PC-9 (cell line): ENCODE measurements around the gene TNN. TPM values are rescaled to one million over a fixed set of nuclear protein-coding genes. Genes with fewer than 3 reads are reported as not detected.

ENCODE experiments used
- BruUV-seq: library from RNA; stranded (reverse); fragments of 400-500 nt; replicated peaks from 2 replicates; lab custom pipeline; 2021; lab: Mats Ljungman, UMichigan
- CTCF ChIA-PET: fragments of 300-600 bp; sonication (Branson Sonifier 250); formaldehyde crosslinking; loops from one replicate; lab custom pipeline; 2022; ENCODE audit warnings: antibody characterized with exemption; lab: Charles Lee
- POLR2A ChIA-PET: fragments of 300-600 bp; sonication (Branson Sonifier 250); formaldehyde crosslinking; loops from one replicate; lab custom pipeline; 2022; ENCODE audit warnings: antibody characterized with exemption; ENCODE audit not compliant: unreplicated experiment; lab: Charles Lee
- DNase-seq, 2 experiments: peaks; one replicate each; pipeline versions ENCODE4 v3.0.0 to v3.0.0-alpha.2; 2015 to 2022; ENCODE audit warnings: mixed read lengths in 1 of 2
- H2AFZ ChIP-seq: fragments of 200-600 bp; sonication (generic); 2 replicates; pipeline ENCODE4 v1.8.1; 2017; ENCODE audit warnings: antibody characterized with exemption
- H3F3A ChIP-seq: fragments of 200-600 bp; sonication (generic); 2 replicates; pipeline ENCODE4 v1.8.1; 2017; ENCODE audit warnings: antibody characterized with exemption, mild to moderate bottlenecking, low read depth; ENCODE audit not compliant: insufficient read depth
- H3K27ac ChIP-seq: fragments of 200-600 bp; sonication (generic); 2 replicates; pipeline ENCODE4 v1.6.1; 2016; ENCODE audit warnings: mixed run types
- H3K27me3 ChIP-seq: fragments of 200-600 bp; sonication (generic); 2 replicates; pipeline ENCODE4 v1.6.1; 2016; ENCODE audit warnings: low read depth, mixed run types; ENCODE audit not compliant: insufficient read depth
- H3K36me3 ChIP-seq: fragments of 200-600 bp; sonication (generic); 2 replicates; pipeline ENCODE4 v1.6.1; 2016; ENCODE audit warnings: low read depth, mixed run types
- H3K4me1 ChIP-seq: fragments of 200-600 bp; sonication (generic); replicated peaks from 2 replicates; pipeline ENCODE4 v1.6.1; 2016; ENCODE audit warnings: mixed run types; ENCODE audit not compliant: insufficient read depth
- H3K4me2 ChIP-seq: fragments of 200-600 bp; sonication (generic); 2 replicates; pipeline ENCODE4 v1.6.1; 2017; ENCODE audit warnings: mixed run types
- H3K4me3 ChIP-seq: fragments of 200-600 bp; sonication (generic); 2 replicates; pipeline ENCODE4 v1.6.1; 2016; ENCODE audit warnings: mixed run types
- H3K79me2 ChIP-seq: fragments of 200-600 bp; sonication (generic); 2 replicates; pipeline ENCODE4 v1.6.1; 2017; ENCODE audit warnings: low read depth, mixed run types
- H3K9me2 ChIP-seq: fragments of 200-600 bp; sonication (generic); 2 replicates; pipeline ENCODE4 v1.8.1; 2017; ENCODE audit warnings: mild to moderate bottlenecking; ENCODE audit not compliant: insufficient read depth
- H3K9me3 ChIP-seq: fragments of 200-600 bp; sonication (generic); 2 replicates; pipeline ENCODE4 v1.8.1; 2016; ENCODE audit warnings: low read depth; ENCODE audit not compliant: insufficient read depth
- H4K20me1 ChIP-seq: fragments of 200-600 bp; sonication (generic); 2 replicates; pipeline ENCODE4 v1.8.1; 2017; ENCODE audit not compliant: insufficient read depth
- CTCF ChIP-seq: fragments of 200-600 bp; sonication (generic); conservative IDR thresholded peaks from 2 replicates; pipeline ENCODE4 v1.6.1; 2017; ENCODE audit warnings: mixed run types, antibody characterized with exemption, mild to moderate bottlenecking, moderate library complexity
- EZH2 ChIP-seq: fragments of 200-600 bp; sonication (generic); IDR thresholded peaks from 2 replicates; pipeline ENCODE4 v1.8.0; 2017; ENCODE audit warnings: antibody characterized with exemption, low read depth
- intact Hi-C: fragments of 100-400 bp; cut with micrococcal nuclease; formaldehyde crosslinking; loops from one replicate; pipeline ENCODE4 v1.10.0; 2022; ENCODE audit not compliant: unreplicated experiment
- total RNA-seq: library from RNA; stranded (reverse); gene quantifications from 2 replicates; pipeline ENCODE4 v1.2.3, GENCODE V29; 2021

Gene TNN
- total RNA-seq, 1 experiment from 2014 or later: not detected

GRCh38 chr1:175126347-175126746 is 58.7 kb downstream of the TNN start:
- Histone ChIP-seq H3K4me2 (no peak overlapping the region), H3K9me2 (no peaks in the 10 kb centered on the region), H3F3A (no peaks in the 10 kb centered on the region), H3K27me3 (no peaks in the 10 kb centered on the region), H3K4me1 (no peaks in the 10 kb centered on the region), H3K27ac (no peak overlapping the region), H3K4me3 (no peak overlapping the region), H2AFZ (no peak overlapping the region), H4K20me1 (no peaks in the 10 kb centered on the region), H3K79me2 (no peaks in the 10 kb centered on the region), H3K36me3 (no peaks in the 10 kb centered on the region), H3K9me3 (no peaks in the 10 kb centered on the region)
- POLR2A ChIA-PET: no interaction called here
- TF ChIP-seq EZH2 (no peak), CTCF (no peak)
- intact Hi-C loops: loop anchor here (5.0 to 10.0 kb wide), 2 partner anchors 354 to 382 kb away; no protein-coding TSS in a partner anchor
- CTCF ChIA-PET: interaction anchor here (1.9 kb wide), 1 partner anchor 103 kb away, joined by 9 read pairs; the partner anchor contains the start of gene MRPS14
- no peak for DNase-seq
- BruUV-seq: no TSS peak

GRCh38 chr1:175127565-175127964 is 59.9 kb downstream of the TNN start:
- no peaks in the 10 kb centered on the region for H3K4me1 ChIP-seq
- H3F3A ChIP-seq: no peaks in the 10 kb centered on the region
- TF ChIP-seq CTCF (no peak), EZH2 (no peak)
- no peaks in the 10 kb centered on the region for H4K20me1 ChIP-seq
- no peaks in the 10 kb centered on the region for H3K9me3 ChIP-seq
- no peak overlapping the region for H3K27ac ChIP-seq
- no peak overlapping the region for H3K4me2 ChIP-seq
- H2AFZ ChIP-seq: no peak overlapping the region
- H3K9me2 ChIP-seq: no peaks in the 10 kb centered on the region
- DNase-seq: no peak
- CTCF ChIA-PET: no interaction called here
- no TSS peak for BruUV-seq
- intact Hi-C loops: loop anchor here (5.0 to 10.0 kb wide), 2 partner anchors 355 to 383 kb away; no protein-coding TSS in a partner anchor
- H3K36me3 ChIP-seq: no peaks in the 10 kb centered on the region
- no peaks in the 10 kb centered on the region for H3K27me3 ChIP-seq
- POLR2A ChIA-PET: no interaction called here
- H3K4me3 ChIP-seq: no peak overlapping the region
- H3K79me2 ChIP-seq: no peaks in the 10 kb centered on the region

DNA sequence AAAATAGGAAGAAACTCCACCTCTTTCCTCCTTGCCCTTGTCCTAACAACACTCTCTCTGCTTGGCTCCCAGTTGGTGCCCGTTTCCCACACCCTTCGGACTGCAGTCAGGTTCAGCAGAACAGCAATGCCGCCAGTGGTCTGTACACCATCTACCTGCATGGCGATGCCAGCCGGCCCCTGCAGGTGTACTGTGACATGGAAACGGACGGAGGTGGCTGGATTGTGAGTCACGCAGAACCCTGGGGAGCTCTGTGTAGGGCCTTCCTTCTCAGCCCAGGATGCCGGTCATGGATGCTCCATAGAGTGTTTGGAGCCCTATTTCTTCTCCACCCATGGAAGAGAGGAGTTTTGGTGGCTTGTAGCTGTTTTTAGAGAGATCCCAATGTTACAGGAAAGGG is 60.9 kb downstream of the TNN start:
- Histone ChIP-seq H3K27me3 (no peaks in the 10 kb centered on the region), H3K9me2 (no peaks in the 10 kb centered on the region), H3K4me1 (no peaks in the 10 kb centered on the region), H3K4me3 (no peak overlapping the region), H3F3A (no peaks in the 10 kb centered on the region), H2AFZ (no peak overlapping the region), H3K27ac (no peak overlapping the region), H3K9me3 (no peaks in the 10 kb centered on the region), H4K20me1 (no peaks in the 10 kb centered on the region), H3K79me2 (no peaks in the 10 kb centered on the region), H3K36me3 (no peaks in the 10 kb centered on the region), H3K4me2 (no peak overlapping the region)
- no peak for DNase-seq
- ChIA-PET CTCF (no interaction called here), POLR2A (no interaction called here)
- intact Hi-C loops: loop anchor here (5.0 to 10.0 kb wide), 2 partner anchors 356 to 384 kb away; no protein-coding TSS in a partner anchor
- BruUV-seq: no TSS peak
- TF ChIP-seq EZH2: no peak
- TF ChIP-seq CTCF: no peak
